Lower leg skin (tissue), 4 donors: ENCODE results near the gene CCDC197. TPM values are rescaled to one million over a fixed set of nuclear protein-coding genes. Genes with fewer than 3 reads are reported as not detected.

Experiments
- DNase-seq, 2 donors: peaks; one replicate each; pipeline ENCODE4 v3.0.0-alpha.2; 2019; ENCODE audit warnings: low spot score in 2 of 2
- H3K4me3 ChIP-seq: fragments of 200-600 bp; sonication (generic); 2 replicates; pipeline ENCODE4 v1.5.1; 2017; ENCODE audit warnings: mild to moderate bottlenecking, low read depth; ENCODE audit not compliant: poor library complexity, severe bottlenecking
- POLR2A ChIP-seq, 2 donors: fragments of 450-650 bp; IDR thresholded peaks; one replicate each; pipeline ENCODE4 v1.6.1; 2016 to 2017; ENCODE audit warnings: antibody characterized with exemption in 2 of 2, mild to moderate bottlenecking in 1 of 2, moderate library complexity in 1 of 2
- WGBS, 2 donors: methylation state at CpG; one replicate each; pipeline ENCODE4 v1.1.5; 2018; 5-methylcytosine and 5-hydroxymethylcytosine counted together
- intact Hi-C: fragments of 100-400 bp; cut with DNase I; formaldehyde crosslinking; loops from one replicate; pipeline ENCODE4 v1.15.0; 2023; ENCODE audit warnings: low total_unique reads
- total RNA-seq, 4 donors: library from RNA; depleted of rRNA; stranded (reverse); fragments of >200 nt; gene quantifications; one replicate each; pipeline ENCODE4 v1.1.0, GENCODE V29; 2016
- TF ChIP-seq, protein P1 (sequence below), 3 donors: fragments of 450-650 bp; IDR thresholded peaks; one replicate each; pipeline ENCODE4 v1.5.1; 2016; ENCODE audit warnings: antibody characterized with exemption in 3 of 3, mild to moderate bottlenecking in 3 of 3, moderate library complexity in 2 of 3

The CCDC197 gene
- total RNA-seq, 4 donors from 2014 or later, result not detected

GRCh38 chr14:94005324-94006073 is 8.4 kb downstream of the CCDC197 start:
- TF ChIP-seq, protein P1, sequence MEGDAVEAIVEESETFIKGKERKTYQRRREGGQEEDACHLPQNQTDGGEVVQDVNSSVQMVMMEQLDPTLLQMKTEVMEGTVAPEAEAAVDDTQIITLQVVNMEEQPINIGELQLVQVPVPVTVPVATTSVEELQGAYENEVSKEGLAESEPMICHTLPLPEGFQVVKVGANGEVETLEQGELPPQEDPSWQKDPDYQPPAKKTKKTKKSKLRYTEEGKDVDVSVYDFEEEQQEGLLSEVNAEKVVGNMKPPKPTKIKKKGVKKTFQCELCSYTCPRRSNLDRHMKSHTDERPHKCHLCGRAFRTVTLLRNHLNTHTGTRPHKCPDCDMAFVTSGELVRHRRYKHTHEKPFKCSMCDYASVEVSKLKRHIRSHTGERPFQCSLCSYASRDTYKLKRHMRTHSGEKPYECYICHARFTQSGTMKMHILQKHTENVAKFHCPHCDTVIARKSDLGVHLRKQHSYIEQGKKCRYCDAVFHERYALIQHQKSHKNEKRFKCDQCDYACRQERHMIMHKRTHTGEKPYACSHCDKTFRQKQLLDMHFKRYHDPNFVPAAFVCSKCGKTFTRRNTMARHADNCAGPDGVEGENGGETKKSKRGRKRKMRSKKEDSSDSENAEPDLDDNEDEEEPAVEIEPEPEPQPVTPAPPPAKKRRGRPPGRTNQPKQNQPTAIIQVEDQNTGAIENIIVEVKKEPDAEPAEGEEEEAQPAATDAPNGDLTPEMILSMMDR (IDR thresholded peaks at IDR 0.05), result no peak
- TF ChIP-seq POLR2A (IDR thresholded peaks at IDR 0.05), result no peak
- intact Hi-C loops, result no loop called here
- WGBS, 2 donors, result 43 to 47% methylated on average over 14 of the region's 14 CpGs
- H3K4me3 ChIP-seq, result no peak overlapping the region
- no peak for DNase-seq

GRCh38 chr14:94008234-94008633 is 11.1 kb downstream of the CCDC197 start:
- H3K4me3 ChIP-seq, result no peak overlapping the region
- DNase-seq, result no peak
- TF ChIP-seq, protein P1 (IDR thresholded peaks at IDR 0.05), result no peak
- TF ChIP-seq POLR2A (IDR thresholded peaks at IDR 0.05), result no peak
- intact Hi-C loops, result no loop called here
- 82% methylated on average over 3 of the region's 3 CpGs for WGBS, 2 donors

DNA sequence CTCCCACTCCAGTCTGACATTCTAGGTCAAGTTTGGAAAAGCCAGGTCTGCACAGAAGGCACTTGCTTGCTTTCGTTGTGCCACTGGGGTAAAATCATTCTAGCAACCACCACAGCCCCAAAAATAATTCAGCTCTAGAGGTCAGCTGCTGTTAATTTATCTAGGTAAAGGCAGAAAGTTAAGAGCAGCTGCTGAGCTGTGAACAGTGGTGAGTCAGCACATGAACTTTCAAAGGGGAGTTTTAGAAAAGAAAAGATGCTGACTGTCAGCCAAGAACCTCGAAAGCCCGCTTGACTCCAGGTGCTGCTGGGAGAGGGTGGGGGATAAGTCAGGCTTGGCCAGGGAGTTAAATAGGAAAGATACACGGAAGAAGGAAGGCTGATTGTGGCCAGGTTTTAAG is 12.7 kb downstream of the CCDC197 start:
- DNase-seq, result no peak
- 21 to 32% methylated on average over 4 of the region's 4 CpGs for WGBS, 2 donors
- TF ChIP-seq, protein P1 (IDR thresholded peaks at IDR 0.05), result no peak
- TF ChIP-seq POLR2A (IDR thresholded peaks at IDR 0.05), result no peak
- intact Hi-C loops, result no loop called here
- H3K4me3 ChIP-seq, result no peak overlapping the region

DNA sequence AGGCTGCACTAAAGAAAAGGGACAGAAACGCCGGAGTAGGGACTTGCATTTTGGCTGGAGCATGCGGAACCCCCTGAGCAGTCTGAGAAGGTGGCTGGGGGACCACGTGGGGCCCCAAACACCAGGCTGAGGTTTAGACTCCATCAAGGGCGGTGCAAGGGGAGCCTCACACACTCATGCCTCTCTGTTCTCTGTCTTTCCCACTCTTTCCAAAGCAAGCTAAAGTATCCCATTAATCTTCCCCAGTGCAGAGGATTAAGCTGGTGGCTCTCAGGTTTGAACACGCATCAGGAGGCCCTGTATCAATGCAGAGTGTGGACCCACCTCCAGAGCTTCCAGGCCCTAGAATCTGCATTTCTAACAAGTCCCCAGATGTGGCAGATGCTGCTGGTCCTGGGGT is 13.5 kb downstream of the CCDC197 start:
- DNase-seq, result no peak
- no peak for TF ChIP-seq POLR2A (IDR thresholded peaks at IDR 0.05)
- TF ChIP-seq, protein P1 (IDR thresholded peaks at IDR 0.05), result no peak
- 81 to 87% methylated on average over 6 of the region's 6 CpGs for WGBS, 2 donors
- no peak overlapping the region for H3K4me3 ChIP-seq
- intact Hi-C loops, result no loop called here

DNA sequence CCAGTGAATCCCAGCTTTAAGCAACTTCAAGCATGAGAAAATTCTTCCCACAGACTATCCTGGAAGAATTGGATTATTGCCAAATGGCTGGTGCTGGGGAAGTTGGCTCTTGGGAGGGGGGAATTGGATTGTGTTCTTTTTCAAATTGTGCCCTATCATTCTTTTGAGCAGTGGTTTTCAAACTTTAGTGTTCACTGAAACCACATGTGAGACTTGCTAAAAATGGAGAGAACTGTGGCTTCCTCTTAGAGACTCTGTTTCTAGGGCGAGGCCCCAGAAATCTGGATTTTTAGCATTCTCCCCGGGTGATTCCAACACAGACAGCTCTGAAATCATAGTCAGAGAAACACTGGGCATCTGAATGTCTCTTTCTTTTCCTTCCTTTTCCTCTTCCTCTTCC is 14.7 kb downstream of the CCDC197 start:
- no peak overlapping the region for H3K4me3 ChIP-seq
- WGBS, 2 donors, result 34 to 36% methylated on average over 2 of the region's 2 CpGs
- no peak for TF ChIP-seq POLR2A (IDR thresholded peaks at IDR 0.05)
- TF ChIP-seq, protein P1 (IDR thresholded peaks at IDR 0.05), result no peak
- intact Hi-C loops, result no loop called here
- DNase-seq, result no peak

- H3K4me3 ChIP-seq, result no peak overlapping the region
- 64 to 71% methylated on average over 6 of the region's 6 CpGs for WGBS, 2 donors
- intact Hi-C loops, result no loop called here
- TF ChIP-seq, protein P1 (IDR thresholded peaks at IDR 0.05), result no peak
- no peak for TF ChIP-seq POLR2A (IDR thresholded peaks at IDR 0.05)
- DNase-seq, result no peak
These were observed 17.3 kb downstream of the CCDC197 start for GRCh38 chr14:94014382-94014781.
